Islet precursor cell (in vitro differentiated cells): ENCODE data around the gene AKIRIN1.
"Not testable (repeated sequence)": the region's sequence is repeated elsewhere in the genome, so short reads cannot be mapped to it uniquely, and the experiment has no call there.

Source experiments
- DNase-seq: peaks from one replicate; pipeline ENCODE4 v3.0.0-alpha.2; 2018

The AKIRIN1 gene

DNA sequence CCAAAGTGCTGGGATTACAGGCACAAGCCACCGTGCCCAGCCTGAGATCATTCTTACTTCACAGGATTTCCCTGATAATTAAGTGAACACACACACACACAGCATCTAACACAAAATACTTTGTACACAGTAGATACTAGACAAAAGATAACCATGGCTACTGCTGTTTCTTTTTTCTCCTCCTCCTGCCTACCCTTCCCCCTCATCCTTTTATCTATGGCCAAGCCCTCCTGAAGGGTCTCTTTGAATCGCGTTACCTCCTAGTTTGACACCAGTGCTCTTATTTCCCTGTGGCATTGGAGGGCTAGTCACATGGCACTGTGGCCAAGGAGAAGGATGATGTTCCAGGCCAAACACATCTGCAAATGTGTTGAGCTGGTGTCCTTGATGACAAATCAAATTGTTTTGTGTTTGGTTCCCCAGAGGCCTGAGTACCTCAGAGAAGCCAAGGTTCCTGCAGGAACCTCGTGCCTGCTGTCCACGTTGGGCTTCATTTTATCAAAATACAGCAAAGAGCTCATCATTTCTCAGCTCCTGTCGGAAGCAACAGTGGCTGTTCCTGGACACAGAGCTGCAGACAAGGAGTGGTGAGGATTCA lies 55.6 kb downstream of the AKIRIN1 start:
- DNase-seq: no peak

DNA sequence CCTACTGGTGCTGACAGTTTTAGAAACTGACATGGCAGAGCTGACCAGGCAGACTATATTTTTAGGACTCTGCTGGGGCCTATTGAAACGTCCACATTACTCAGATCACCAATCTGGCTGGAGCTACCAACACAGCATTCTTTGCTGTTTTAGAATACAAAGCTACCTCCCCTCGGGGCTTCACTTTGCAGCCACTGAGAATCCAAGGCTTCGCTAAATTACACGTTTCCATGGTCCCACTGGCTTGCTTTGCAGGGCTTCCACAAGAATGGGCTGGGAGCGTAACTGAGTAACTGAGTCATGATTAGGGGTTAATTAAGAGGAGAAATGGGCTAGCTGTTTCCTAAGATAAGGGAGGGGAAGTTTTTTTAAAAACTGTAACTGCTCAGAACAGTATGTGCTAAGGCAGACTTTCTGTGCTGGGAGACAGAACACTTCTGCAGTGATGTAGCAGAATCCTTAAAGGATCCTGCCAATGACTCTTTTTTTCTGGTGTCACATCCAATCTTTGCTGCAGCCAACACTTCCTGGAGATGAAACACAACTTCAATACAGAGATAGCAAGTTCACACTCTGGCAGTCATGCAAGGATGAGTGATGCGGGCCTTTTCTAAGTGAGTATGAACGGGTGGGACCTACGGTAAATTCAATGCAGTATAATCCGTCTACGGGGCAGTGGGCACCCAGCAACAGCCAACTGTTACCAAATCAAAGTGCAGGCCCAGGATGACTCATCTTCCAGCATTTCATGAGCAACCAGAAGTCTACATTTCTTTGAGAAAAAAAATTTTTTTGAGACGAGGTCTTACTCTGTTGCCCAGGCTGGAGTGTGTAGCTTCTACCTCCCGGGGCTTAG lies 56.5 kb downstream of the AKIRIN1 start:
- DNase-seq: peak; percentile 93

DNA sequence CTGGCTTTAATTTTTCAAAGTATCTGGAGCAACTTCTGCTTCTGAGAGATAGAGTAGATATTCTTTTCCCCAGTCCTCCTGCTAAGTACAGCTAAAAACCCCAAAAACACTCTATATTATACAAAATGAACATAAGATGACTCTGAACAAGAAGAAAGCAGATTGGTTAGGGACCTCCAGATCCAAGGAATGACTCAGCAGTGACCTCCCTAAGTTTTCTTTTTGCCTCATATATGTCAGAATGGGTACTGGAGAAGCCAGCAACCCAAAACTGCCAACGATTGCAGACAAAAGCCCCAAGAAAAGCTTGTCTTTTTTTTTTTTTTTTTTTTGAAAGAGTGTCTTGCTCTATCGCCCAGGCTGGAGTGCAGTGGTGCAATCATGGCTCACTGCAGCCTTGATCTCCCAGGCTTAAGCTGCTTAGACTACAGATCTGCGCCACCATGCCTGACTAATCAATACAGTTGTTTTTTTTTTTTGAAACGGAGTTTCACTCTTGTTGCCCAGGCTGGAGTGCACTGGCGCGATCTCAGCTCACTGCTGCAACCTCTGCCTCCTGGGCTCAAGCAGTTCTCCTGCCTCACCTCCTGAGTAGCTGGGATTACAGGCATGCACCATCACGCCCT lies 57.8 kb downstream of the AKIRIN1 start:
- DNase-seq: no peak

DNA sequence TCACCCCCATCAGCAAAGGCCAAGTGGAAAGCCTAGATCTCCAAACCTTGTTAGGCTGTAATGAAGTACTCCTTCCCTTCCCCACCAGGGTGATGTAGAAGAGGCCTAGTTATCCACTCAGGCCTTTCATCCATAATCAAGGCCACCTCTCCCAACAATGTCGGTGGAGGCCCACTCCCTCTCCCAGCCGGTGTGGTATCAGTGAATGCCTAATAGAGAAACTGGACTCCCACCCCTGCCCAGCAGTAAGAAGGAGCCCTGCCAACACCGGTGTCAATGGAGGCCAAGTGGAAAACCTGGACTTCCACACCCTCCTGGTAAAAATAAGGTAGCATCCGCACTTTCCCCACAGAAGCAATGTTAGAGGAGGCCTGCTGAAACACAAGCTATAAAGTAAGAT lies 58.9 kb downstream of the AKIRIN1 start:
- no peak for DNase-seq

DNA sequence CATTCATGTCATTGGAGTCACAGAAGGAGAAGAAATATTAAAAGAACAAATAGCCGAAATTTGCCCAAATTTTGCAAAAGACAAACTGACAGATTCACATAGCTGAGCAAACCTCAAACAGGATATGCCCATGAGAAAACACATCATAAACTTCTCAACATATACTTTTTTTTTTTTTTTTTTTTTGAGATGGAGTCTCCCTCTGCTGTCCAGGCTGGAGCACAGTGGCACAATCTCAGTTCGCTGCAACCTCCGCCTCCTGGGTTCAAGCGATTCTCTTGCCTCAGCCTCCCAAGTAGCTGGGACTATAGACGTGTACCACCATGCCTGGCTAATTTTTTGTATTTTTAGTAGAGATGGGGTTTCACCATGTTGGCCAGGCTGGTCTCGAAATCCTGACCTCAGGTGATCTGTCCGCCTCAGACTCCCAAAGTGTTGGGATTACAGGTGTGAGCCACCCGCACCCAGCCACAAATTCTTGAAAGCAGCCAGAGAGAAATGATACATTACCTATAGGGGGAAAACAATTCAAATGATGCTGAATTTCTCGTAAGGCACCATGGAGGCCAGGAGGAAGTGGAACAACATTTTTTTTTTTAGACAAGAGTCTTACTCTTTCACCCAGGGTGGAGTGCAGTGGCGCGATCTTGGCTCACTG lies 60.2 kb downstream of the AKIRIN1 start:
- DNase-seq: not testable (repeated sequence)

DNA sequence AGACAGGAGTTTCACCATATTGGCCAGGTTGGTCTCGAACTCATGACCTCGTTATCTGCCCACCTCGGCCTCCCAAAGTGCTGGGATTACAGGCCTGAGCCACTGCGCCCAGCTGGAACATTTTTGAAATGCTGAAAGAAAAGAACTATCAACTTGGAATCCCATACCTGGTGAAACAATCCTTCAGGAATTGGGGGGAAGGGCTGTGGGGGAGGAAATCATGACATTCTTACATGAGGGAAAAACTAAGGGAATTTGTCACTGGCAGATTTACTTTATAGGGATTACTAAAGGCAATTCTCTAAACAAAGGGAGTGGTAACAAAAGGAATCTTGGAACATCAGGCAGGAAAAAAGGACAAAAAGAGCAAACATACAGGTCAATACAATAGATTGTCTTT lies 60.9 kb downstream of the AKIRIN1 start:
- no peak for DNase-seq

DNA sequence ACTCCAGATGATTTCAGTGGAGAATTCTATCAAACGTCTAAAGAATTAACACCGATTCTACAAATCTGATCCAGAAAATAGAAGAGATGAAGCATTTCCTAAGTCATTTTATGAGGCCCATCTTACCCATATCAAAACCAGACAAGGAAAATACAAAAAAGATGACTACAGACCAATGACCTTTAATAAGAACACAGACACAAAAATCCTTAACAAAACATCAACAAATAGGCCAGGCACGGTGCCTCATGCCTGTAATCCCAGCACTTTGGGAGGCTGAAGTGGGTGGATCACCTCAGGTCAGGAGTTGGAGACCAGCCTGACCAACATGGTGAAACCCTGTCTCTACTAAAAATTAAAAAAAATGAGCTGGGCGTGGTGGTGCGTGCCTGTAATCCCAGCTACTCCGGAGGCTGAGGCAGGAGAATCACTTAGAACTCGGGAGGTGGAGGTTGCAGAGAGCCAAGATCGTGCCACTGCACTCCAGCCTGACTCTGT lies 64.2 kb downstream of the AKIRIN1 start:
- DNase-seq: not testable (repeated sequence)
